NCI-H1048 (cell line): Measurements from ENCODE around the gene LRCH3.
"Not testable (repeated sequence)": the region's sequence is repeated elsewhere in the genome, so short reads cannot be mapped to it uniquely, and the experiment has no call there.

Experiments
- DNase-seq: peaks from one replicate; lab custom pipeline; 2025; lab: John Stamatoyannopoulos, UW

Gene LRCH3

GRCh38 chr3:197926418-197926817, 135.4 kb downstream of the LRCH3 start:
- DNase-seq: no peak

GRCh38 chr3:197927578-197927977, 136.5 kb downstream of the LRCH3 start:
- not testable (repeated sequence) for DNase-seq

GRCh38 chr3:197936819-197937384, 145.8 kb downstream of the LRCH3 start:
- no peak for DNase-seq
